SK-N-SH treated with all-trans-retinoic acid at 6 μM for 48 hours (cell line): ENCODE measurements around the gene TAF3.

Experiments
- ATAC-seq: fragments of 200-7000 bp; cut with Tn5 transposase; 3 replicates; pipeline ENCODE4 v1.9.1; 2020; ENCODE audit warnings: mild to moderate bottlenecking, moderate library complexity
- ARNTL ChIP-seq: fragments of 450-650 bp; formaldehyde crosslinking; IDR thresholded peaks from 2 replicates; pipeline ENCODE4 v1.5.0; 2020; ENCODE audit warnings: low read depth, mild to moderate bottlenecking, moderate library complexity, borderline replicate concordance
- BACH2 ChIP-seq: fragments of 250-450 bp; sonication (Bioruptor Pico); IDR thresholded peaks from 2 replicates; pipeline ENCODE4 v1.9.0; 2021; ENCODE audit warnings: mild to moderate bottlenecking, borderline replicate concordance
- CSDC2 ChIP-seq: fragments of 250-450 bp; sonication (Bioruptor Pico); IDR thresholded peaks from 2 replicates; pipeline ENCODE4 v1.5.0; 2020; ENCODE audit warnings: mild to moderate bottlenecking, moderate library complexity
- GLIS3 ChIP-seq: fragments of 250-450 bp; sonication (Bioruptor Pico); IDR thresholded peaks from 2 replicates; pipeline ENCODE4 v1.5.0; 2020; ENCODE audit warnings: mild to moderate bottlenecking, moderate library complexity
- ISL1 ChIP-seq: fragments of 250-450 bp; sonication (Bioruptor Pico); IDR thresholded peaks from 2 replicates; pipeline ENCODE4 v2.1.2; 2022; ENCODE audit warnings: mild to moderate bottlenecking, moderate library complexity
- OSR1 ChIP-seq: fragments of 250-450 bp; sonication (Bioruptor Pico); IDR thresholded peaks from 2 replicates; pipeline ENCODE4 v1.8.0; 2022; ENCODE audit warnings: moderate library complexity, mild to moderate bottlenecking, inconsistent platforms
- PPARA ChIP-seq: fragments of 250-450 bp; sonication (Bioruptor Pico); IDR thresholded peaks from 2 replicates; pipeline ENCODE4 v1.5.0; 2020; ENCODE audit warnings: mild to moderate bottlenecking, borderline replicate concordance
- SNAI2 ChIP-seq: fragments of 250-450 bp; sonication (Bioruptor Pico); IDR thresholded peaks from 2 replicates; pipeline ENCODE4 v1.5.0; 2020; ENCODE audit warnings: mild to moderate bottlenecking, moderate library complexity
- TCF4 ChIP-seq: fragments of 250-450 bp; sonication (Bioruptor Pico); IDR thresholded peaks from 2 replicates; pipeline ENCODE4 v1.8.0; 2021; ENCODE audit warnings: mild to moderate bottlenecking, moderate library complexity, borderline replicate concordance
- ZC3H10 ChIP-seq: fragments of 250-450 bp; sonication (Bioruptor Pico); IDR thresholded peaks from 2 replicates; pipeline ENCODE4 v1.5.1; 2021; ENCODE audit warnings: mild to moderate bottlenecking, moderate library complexity
- ZFP3 ChIP-seq: fragments of 250-450 bp; sonication (Bioruptor Pico); IDR thresholded peaks from 2 replicates; pipeline ENCODE4 v1.5.0; 2020; ENCODE audit warnings: mild to moderate bottlenecking, moderate library complexity
- ZFP30 ChIP-seq: fragments of 450-650 bp; formaldehyde crosslinking; IDR thresholded peaks from 2 replicates; pipeline ENCODE4 v1.5.0; 2022; ENCODE audit warnings: mild to moderate bottlenecking, moderate library complexity
- ZNF565 ChIP-seq: fragments of 450-650 bp; formaldehyde crosslinking; conservative IDR thresholded peaks from 2 replicates; pipeline ENCODE4 v1.5.0; 2020; ENCODE audit warnings: low read depth, mild to moderate bottlenecking, moderate library complexity
- ZNF70 ChIP-seq: fragments of 450-650 bp; formaldehyde crosslinking; IDR thresholded peaks from 2 replicates; pipeline ENCODE4 v1.5.0; 2020; ENCODE audit warnings: mild to moderate bottlenecking, moderate library complexity
- ZNF8 ChIP-seq: fragments of 450-650 bp; formaldehyde crosslinking; IDR thresholded peaks from 2 replicates; pipeline ENCODE4 v1.5.0; 2020; ENCODE audit warnings: mild to moderate bottlenecking, moderate library complexity
- TF ChIP-seq, protein P1 (sequence below): fragments of 250-450 bp; sonication (Bioruptor Pico); IDR thresholded peaks from 2 replicates; pipeline ENCODE4 v1.5.0; 2020; ENCODE audit warnings: mild to moderate bottlenecking, moderate library complexity
- TF ChIP-seq, protein P2 (sequence below): fragments of 250-450 bp; sonication (Bioruptor Pico); IDR thresholded peaks from 2 replicates; pipeline ENCODE4 v1.8.0; 2021; ENCODE audit warnings: low read depth, mild to moderate bottlenecking, moderate library complexity, borderline replicate concordance
- TF ChIP-seq, protein P3 (sequence below): fragments of 250-450 bp; sonication (Bioruptor Pico); IDR thresholded peaks from 2 replicates; pipeline ENCODE4 v1.5.1; 2021; ENCODE audit warnings: mild to moderate bottlenecking, moderate library complexity
- TF ChIP-seq, protein P4 (sequence below): fragments of 250-450 bp; sonication (Bioruptor Pico); IDR thresholded peaks from 2 replicates; pipeline ENCODE4 v1.5.1; 2020; ENCODE audit warnings: low read depth, mild to moderate bottlenecking, moderate library complexity

TAF3 gene

DNA sequence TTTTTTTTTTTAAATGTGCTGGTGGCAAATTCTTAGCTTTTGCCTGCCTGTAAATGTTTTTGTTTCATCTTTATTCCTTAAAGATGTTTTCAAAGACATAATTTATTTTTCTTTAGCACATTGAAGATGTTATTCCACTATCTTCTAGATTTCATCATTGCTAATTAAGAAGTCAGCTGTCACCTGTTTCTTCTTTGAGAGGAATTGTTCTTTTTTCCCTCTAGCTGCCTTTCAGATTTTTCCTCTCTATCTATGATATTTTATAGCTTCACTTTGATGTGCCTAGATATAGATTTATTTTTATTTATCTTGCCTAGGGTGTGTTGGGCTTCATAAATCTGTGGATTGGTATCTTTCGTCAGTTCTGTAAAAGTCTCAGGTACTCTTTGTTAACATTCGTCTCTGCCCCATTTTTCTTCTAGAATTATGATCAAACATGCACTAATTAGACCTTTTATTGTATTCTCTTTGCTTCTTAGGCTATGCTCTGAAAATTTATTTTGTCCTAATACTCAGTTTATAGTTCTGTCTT is 186.2 kb downstream of the TAF3 start:
- TF ChIP-seq PPARA (CRISPR knock-in tag) (no peak), ZNF8 (CRISPR knock-in tag) (no peak), TCF4 (CRISPR knock-in tag) (no peak), ZNF70 (CRISPR knock-in tag) (no peak), OSR1 (CRISPR knock-in tag) (no peak)
- TF ChIP-seq, protein P1, sequence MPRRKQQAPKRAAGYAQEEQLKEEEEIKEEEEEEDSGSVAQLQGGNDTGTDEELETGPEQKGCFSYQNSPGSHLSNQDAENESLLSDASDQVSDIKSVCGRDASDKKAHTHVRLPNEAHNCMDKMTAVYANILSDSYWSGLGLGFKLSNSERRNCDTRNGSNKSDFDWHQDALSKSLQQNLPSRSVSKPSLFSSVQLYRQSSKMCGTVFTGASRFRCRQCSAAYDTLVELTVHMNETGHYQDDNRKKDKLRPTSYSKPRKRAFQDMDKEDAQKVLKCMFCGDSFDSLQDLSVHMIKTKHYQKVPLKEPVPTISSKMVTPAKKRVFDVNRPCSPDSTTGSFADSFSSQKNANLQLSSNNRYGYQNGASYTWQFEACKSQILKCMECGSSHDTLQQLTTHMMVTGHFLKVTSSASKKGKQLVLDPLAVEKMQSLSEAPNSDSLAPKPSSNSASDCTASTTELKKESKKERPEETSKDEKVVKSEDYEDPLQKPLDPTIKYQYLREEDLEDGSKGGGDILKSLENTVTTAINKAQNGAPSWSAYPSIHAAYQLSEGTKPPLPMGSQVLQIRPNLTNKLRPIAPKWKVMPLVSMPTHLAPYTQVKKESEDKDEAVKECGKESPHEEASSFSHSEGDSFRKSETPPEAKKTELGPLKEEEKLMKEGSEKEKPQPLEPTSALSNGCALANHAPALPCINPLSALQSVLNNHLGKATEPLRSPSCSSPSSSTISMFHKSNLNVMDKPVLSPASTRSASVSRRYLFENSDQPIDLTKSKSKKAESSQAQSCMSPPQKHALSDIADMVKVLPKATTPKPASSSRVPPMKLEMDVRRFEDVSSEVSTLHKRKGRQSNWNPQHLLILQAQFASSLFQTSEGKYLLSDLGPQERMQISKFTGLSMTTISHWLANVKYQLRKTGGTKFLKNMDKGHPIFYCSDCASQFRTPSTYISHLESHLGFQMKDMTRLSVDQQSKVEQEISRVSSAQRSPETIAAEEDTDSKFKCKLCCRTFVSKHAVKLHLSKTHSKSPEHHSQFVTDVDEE (CRISPR knock-in tag) = no peak
- no peak for ATAC-seq

DNA sequence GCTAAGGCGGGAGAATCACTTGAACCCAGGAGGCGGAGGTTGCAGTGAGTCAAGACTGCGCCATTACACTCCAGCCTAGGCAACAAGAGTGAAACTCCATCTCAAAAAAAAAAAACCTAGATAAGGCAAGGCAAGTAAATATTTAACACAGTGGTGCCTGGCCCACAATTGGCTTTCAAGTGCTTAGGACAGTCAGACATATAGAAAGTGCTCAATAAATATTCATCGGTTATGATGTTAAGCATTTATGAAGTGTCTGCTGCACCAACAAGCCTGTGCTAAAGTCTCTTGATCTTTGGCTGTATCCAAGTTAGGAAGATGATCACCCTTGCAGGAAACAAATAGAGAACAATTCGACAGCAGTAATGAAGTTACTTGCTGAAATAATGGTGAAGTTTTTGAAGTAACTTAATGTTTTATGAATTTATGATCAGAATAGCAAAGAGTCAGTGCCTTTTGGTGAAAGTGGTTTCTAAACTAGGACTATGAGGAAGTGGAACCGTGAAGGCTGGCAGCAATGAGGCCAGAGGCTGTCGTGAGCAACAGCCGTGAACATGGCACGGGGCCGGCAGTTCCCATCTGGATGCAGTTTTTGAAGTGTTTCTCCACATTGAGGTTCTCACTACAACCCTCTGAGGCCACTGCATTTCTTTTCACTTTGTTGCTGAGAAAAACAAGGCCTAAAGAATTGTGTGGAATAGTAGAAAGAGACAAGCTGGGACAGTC is 188.1 kb downstream of the TAF3 start:
- no peak for ATAC-seq
- TF ChIP-seq GLIS3 (CRISPR knock-in tag) (no peak), CSDC2 (CRISPR knock-in tag) (no peak), TCF4 (CRISPR knock-in tag) (no peak), ZNF565 (no peak), SNAI2 (CRISPR knock-in tag) (no peak), ZNF8 (CRISPR knock-in tag) (no peak), ISL1 (CRISPR knock-in tag) (no peak), ZC3H10 (no peak), ZFP30 (CRISPR knock-in tag) (no peak), BACH2 (CRISPR knock-in tag) (no peak), ZNF70 (CRISPR knock-in tag) (no peak), ARNTL (CRISPR knock-in tag) (no peak)
- TF ChIP-seq, protein P2, sequence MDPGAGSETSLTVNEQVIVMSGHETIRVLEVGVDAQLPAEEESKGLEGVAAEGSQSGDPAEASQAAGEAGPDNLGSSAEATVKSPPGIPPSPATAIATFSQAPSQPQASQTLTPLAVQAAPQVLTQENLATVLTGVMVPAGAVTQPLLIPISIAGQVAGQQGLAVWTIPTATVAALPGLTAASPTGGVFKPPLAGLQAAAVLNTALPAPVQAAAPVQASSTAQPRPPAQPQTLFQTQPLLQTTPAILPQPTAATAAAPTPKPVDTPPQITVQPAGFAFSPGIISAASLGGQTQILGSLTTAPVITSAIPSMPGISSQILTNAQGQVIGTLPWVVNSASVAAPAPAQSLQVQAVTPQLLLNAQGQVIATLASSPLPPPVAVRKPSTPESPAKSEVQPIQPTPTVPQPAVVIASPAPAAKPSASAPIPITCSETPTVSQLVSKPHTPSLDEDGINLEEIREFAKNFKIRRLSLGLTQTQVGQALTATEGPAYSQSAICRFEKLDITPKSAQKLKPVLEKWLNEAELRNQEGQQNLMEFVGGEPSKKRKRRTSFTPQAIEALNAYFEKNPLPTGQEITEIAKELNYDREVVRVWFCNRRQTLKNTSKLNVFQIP (CRISPR knock-in tag) = no peak
- TF ChIP-seq, protein P1 (CRISPR knock-in tag) = no peak
- TF ChIP-seq, protein P3, sequence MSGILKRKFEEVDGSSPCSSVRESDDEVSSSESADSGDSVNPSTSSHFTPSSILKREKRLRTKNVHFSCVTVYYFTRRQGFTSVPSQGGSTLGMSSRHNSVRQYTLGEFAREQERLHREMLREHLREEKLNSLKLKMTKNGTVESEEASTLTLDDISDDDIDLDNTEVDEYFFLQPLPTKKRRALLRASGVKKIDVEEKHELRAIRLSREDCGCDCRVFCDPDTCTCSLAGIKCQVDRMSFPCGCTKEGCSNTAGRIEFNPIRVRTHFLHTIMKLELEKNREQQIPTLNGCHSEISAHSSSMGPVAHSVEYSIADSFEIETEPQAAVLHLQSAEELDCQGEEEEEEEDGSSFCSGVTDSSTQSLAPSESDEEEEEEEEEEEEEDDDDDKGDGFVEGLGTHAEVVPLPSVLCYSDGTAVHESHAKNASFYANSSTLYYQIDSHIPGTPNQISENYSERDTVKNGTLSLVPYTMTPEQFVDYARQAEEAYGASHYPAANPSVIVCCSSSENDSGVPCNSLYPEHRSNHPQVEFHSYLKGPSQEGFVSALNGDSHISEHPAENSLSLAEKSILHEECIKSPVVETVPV (CRISPR knock-in tag) = no peak

DNA sequence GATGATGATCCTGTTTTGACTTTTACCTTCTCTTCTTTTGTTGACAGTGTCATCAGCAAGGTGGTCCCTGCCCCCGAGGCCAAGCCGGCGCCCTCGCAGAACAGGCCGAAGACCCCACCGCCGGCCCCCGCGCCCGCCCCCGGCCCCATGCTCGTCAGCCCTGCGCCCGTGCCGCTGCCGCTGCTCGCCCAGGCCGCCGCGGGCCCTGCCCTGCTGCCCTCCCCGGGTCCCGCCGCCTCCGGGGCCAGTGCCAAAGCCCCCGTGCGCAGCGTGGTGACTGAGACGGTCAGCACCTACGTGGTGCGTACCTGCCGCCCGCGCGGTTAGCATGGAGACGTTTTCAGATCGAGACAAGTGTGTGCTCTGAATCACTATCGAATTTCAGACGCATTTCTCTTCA is 190.7 kb downstream of the TAF3 start:
- no peak for ATAC-seq
- TF ChIP-seq ZNF565 (no peak), ZFP3 (CRISPR knock-in tag) (no peak), ARNTL (CRISPR knock-in tag) (no peak), ZNF70 (CRISPR knock-in tag) (no peak), PPARA (CRISPR knock-in tag) (no peak), ZNF8 (CRISPR knock-in tag) (no peak), ZC3H10 (no peak)
- TF ChIP-seq, protein P4, sequence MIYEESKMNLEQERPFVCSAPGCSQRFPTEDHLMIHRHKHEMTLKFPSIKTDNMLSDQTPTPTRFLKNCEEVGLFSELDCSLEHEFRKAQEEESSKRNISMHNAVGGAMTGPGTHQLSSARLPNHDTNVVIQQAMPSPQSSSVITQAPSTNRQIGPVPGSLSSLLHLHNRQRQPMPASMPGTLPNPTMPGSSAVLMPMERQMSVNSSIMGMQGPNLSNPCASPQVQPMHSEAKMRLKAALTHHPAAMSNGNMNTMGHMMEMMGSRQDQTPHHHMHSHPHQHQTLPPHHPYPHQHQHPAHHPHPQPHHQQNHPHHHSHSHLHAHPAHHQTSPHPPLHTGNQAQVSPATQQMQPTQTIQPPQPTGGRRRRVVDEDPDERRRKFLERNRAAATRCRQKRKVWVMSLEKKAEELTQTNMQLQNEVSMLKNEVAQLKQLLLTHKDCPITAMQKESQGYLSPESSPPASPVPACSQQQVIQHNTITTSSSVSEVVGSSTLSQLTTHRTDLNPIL (CRISPR knock-in tag) = no peak
- TF ChIP-seq, protein P3 (CRISPR knock-in tag) = no peak
- TF ChIP-seq, protein P1 (CRISPR knock-in tag) = no peak
- TF ChIP-seq, all 23 proteins: peak for 0
